ENCODE measurements around the gene PCDHB5. TPM values are rescaled to one million over a fixed set of nuclear protein-coding genes. Genes with fewer than 3 reads are reported as not detected.
"Not testable (repeated sequence)": the region's sequence is repeated elsewhere in the genome, so short reads cannot be mapped to it uniquely, and the experiment has no call there.

The PCDHB5 gene
- total RNA-seq, 2 experiments from 2014 or later: not detected

DNA sequence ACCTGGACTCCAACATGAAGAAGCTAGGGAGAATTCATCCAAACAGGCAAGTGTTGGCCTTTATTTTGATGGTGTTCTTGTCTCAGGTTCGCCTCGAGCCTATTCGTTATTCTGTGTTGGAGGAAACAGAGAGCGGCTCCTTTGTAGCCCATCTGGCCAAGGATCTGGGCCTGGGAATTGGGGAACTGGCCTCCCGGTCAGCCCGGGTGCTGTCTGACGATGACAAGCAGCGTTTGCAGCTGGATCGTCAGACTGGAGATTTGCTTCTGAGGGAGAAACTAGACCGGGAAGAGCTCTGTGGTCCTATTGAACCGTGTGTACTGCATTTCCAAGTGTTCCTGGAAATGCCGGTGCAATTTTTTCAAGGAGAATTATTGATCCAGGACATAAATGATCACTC, 13.0 kb upstream of the PCDHB5 start:
- H3K36me3 Mint-ChIP-seq: peaks cover 3% of the 10 kb centered on the region
- ChIA-PET POLR2A (no interaction called here), CTCF (interaction anchor here (1.0 kb wide), 1 partner anchor 199 kb away, joined by 3 read pairs; the partner anchor contains the start of gene TAF7)
- no peak for DNase-seq
- intact Hi-C loops (cut with micrococcal nuclease): no loop called here
- no peak overlapping the region for H3K4me3 Mint-ChIP-seq
- no peaks in the 10 kb centered on the region for H3K4me1 Mint-ChIP-seq (ENCODE audit: low read depth)
- peaks cover 7% of the 10 kb centered on the region for H3K27me3 Mint-ChIP-seq
- no peak overlapping the region for H3K27ac Mint-ChIP-seq
- peaks cover 9% of the 10 kb centered on the region for H3K9me3 Mint-ChIP-seq

- H3K9me3 Mint-ChIP-seq; H3K4me1 Mint-ChIP-seq (ENCODE audit: low read depth); intact Hi-C loops (cut with micrococcal nuclease); H3K4me3 Mint-ChIP-seq; CTCF ChIA-PET; DNase-seq; H3K36me3 Mint-ChIP-seq; H3K27me3 Mint-ChIP-seq; POLR2A ChIA-PET; H3K27ac Mint-ChIP-seq: not testable (repeated sequence)
These were observed 11.4 kb upstream of the PCDHB5 start for GRCh38 chr5:141123396-141124135.

GRCh38 chr5:141127305-141127704, 7.7 kb upstream of the PCDHB5 start:
- Mint-ChIP-seq H3K4me3 (no peak overlapping the region), H3K9me3 (peaks cover 9% of the 10 kb centered on the region), H3K36me3 (peaks cover 3% of the 10 kb centered on the region), H3K27me3 (peaks cover 10% of the 10 kb centered on the region), H3K4me1 (ENCODE audit: low read depth) (no peaks in the 10 kb centered on the region), H3K27ac (no peak overlapping the region)
- intact Hi-C loops (cut with micrococcal nuclease): no loop called here
- POLR2A ChIA-PET: no interaction called here
- DNase-seq: no peak
- CTCF ChIA-PET: interaction anchor here (1.2 kb wide), 1 partner anchor 12 kb away, joined by 3 read pairs; no protein-coding TSS in a partner anchor

DNA sequence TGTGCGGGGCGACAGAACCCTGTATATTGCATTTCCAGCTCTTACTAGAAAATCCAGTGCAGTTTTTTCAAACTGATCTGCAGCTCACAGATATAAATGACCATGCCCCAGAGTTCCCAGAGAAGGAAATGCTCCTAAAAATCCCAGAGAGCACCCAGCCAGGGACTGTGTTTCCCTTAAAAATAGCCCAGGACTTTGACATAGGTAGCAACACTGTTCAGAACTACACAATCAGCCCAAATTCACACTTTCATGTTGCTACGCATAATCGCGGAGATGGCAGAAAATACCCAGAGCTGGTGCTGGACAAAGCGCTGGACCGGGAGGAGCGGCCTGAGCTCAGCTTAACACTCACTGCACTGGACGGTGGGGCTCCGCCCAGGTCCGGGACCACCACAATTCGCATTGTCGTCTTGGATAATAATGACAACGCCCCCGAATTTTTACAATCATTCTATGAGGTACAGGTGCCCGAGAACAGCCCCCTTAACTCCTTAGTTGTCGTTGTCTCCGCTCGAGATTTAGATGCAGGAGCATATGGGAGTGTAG, 786 bp downstream of the PCDHB5 start:
- CTCF ChIA-PET: interaction anchor here (1.1 to 1.3 kb wide), 2 partner anchors 41 to 50 kb away, joined by 3 read pairs; no protein-coding TSS in a partner anchor

GRCh38 chr5:141137346-141137745, 2.3 kb downstream of the PCDHB5 start:
- POLR2A ChIA-PET, CTCF ChIA-PET: not testable (repeated sequence)

More for the DNA sequence above, 786 bp downstream of the PCDHB5 start:
- Mint-ChIP-seq H3K27me3 (peaks cover 7% of the 10 kb centered on the region), H3K27ac (no peak overlapping the region), H3K4me1 (ENCODE audit: low read depth) (peaks cover 6% of the 10 kb centered on the region), H3K4me3 (no peak overlapping the region), H3K9me3 (peaks cover 41% of the 10 kb centered on the region), H3K36me3 (peaks cover 5% of the 10 kb centered on the region)
- intact Hi-C loops (cut with micrococcal nuclease): no loop called here
- POLR2A ChIA-PET: no interaction called here
- no peak for DNase-seq

DNA sequence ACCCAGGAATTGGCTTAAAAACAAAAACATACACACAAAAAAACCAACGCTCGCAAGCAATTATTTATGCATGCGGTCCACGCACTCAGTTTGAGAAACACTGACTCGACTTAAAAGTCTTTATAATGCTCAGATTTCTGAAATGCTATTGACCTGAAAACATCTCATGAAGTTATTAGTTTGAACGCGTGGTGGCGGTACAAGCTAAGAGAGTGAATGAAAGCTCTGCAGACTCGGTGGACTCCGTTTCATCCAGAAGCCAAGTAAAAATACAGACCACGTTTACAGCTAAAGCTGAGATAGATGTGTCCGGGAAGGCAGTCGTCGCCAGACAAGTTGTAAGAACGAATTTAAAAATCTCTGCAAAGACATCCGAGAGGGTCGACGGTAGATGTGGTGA, 14.8 kb downstream of the PCDHB5 start, which contains the start of gene PCDHB6:
PCDHB6 (plus strand) TSS at position 246 of the 400 bp plus-strand sequence. CDS start 201 bp downstream, outside the sequence.
- H3K4me1 Mint-ChIP-seq (ENCODE audit: low read depth): no peaks in the 10 kb centered on the region
- intact Hi-C loops (cut with micrococcal nuclease): no loop called here
- H3K27ac Mint-ChIP-seq: no peak within 1 kb of the TSS
- DNase-seq: no peak
- peaks cover 27% of the 10 kb centered on the region for H3K27me3 Mint-ChIP-seq
- ChIA-PET CTCF (no interaction called here), POLR2A (no interaction called here)
- no peak within 1 kb of the TSS for H3K4me3 Mint-ChIP-seq
- H3K36me3 Mint-ChIP-seq: peaks cover 9% of the 10 kb centered on the region
- H3K9me3 Mint-ChIP-seq: peaks cover 19% of the 10 kb centered on the region

More at GRCh38 chr5:141137346-141137745, 2.3 kb downstream of the PCDHB5 start:
- H3K4me1 Mint-ChIP-seq (ENCODE audit: low read depth); DNase-seq; H3K27ac Mint-ChIP-seq; H3K27me3 Mint-ChIP-seq; H3K4me3 Mint-ChIP-seq; H3K36me3 Mint-ChIP-seq; intact Hi-C loops (cut with micrococcal nuclease): not testable (repeated sequence)
- H3K9me3 Mint-ChIP-seq: peaks cover 41% of the 10 kb centered on the region

DNA sequence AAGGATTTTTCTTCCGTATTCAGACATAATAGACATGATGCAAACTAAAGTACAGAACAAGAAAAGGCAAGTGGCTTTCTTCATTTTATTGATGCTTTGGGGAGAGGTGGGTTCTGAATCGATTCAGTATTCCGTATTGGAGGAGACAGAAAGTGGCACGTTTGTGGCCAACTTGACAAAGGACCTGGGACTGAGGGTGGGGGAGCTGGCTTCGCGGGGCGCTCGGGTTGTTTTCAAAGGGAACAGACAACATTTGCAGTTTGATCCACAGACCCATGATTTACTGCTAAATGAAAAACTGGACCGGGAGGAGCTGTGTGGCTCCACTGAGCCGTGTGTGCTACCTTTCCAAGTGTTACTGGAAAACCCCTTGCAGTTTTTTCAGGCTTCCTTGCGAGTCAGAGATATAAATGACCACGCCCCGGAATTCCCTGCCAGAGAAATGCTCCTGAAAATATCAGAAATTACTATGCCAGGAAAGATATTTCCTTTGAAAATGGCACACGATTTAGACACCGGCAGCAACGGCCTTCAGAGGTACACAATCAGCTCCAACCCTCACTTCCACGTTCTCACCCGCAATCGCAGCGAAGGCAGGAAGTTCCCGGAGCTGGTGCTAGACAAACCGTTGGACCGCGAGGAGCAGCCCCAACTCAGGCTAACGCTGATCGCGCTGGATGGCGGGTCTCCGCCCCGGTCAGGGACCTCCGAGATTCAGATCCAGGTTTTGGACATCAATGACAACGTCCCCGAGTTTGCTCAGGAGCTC, 15.4 kb downstream of the PCDHB5 start:
- no peak overlapping the region for H3K4me3 Mint-ChIP-seq

GRCh38 chr5:141150993-141151325, 16.0 kb downstream of the PCDHB5 start:
- ChIA-PET POLR2A (no interaction called here), CTCF (interaction anchor here (0.6 kb wide), 1 partner anchor 170 kb away, joined by 3 read pairs; the partner anchor contains the start of gene TAF7)
- Mint-ChIP-seq H3K4me1 (ENCODE audit: low read depth) (no peaks in the 10 kb centered on the region), H3K9me3 (peaks cover 19% of the 10 kb centered on the region), H3K27ac (no peak overlapping the region), H3K27me3 (peaks cover 27% of the 10 kb centered on the region), H3K4me3 (no peak overlapping the region), H3K36me3 (peaks cover 9% of the 10 kb centered on the region)
- intact Hi-C loops (cut with micrococcal nuclease): no loop called here
- DNase-seq: no peak

More for the DNA sequence above, 15.4 kb downstream of the PCDHB5 start:
- H3K27ac Mint-ChIP-seq: no peak overlapping the region
- intact Hi-C loops (cut with micrococcal nuclease): no loop called here
- H3K27me3 Mint-ChIP-seq: peaks cover 27% of the 10 kb centered on the region
- H3K9me3 Mint-ChIP-seq: peaks cover 19% of the 10 kb centered on the region
- ChIA-PET CTCF (interaction anchor here (0.6 kb wide), 1 partner anchor 170 kb away, joined by 3 read pairs; the partner anchor contains the start of gene TAF7), POLR2A (no interaction called here)
- no peak for DNase-seq
- no peaks in the 10 kb centered on the region for H3K4me1 Mint-ChIP-seq (ENCODE audit: low read depth)
- H3K36me3 Mint-ChIP-seq: peaks cover 9% of the 10 kb centered on the region

DNA sequence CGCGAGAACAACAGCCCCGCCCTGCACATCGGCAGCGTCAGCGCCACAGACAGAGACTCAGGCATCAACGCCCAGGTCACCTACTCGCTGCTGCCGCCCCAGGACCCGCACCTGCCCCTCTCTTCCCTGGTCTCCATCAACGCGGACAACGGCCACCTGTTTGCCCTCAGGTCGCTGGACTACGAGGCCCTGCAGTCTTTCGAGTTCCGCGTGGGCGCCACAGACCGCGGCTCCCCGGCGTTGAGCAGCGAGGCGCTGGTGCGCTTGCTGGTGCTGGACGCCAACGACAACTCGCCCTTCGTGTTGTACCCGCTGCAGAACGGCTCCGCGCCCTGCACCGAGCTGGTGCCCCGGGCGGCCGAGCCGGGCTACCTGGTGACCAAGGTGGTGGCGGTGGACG, 16.6 kb downstream of the PCDHB5 start:
- peaks cover 34% of the 10 kb centered on the region for H3K27me3 Mint-ChIP-seq
- POLR2A ChIA-PET; DNase-seq; intact Hi-C loops (cut with micrococcal nuclease); H3K27ac Mint-ChIP-seq; H3K4me3 Mint-ChIP-seq; H3K4me1 Mint-ChIP-seq (ENCODE audit: low read depth): not testable (repeated sequence)
- H3K9me3 Mint-ChIP-seq: peaks cover 19% of the 10 kb centered on the region
- peaks cover 10% of the 10 kb centered on the region for H3K36me3 Mint-ChIP-seq
- CTCF ChIA-PET: interaction anchor here (0.6 kb wide), 1 partner anchor 287 kb away, joined by 3 read pairs; no protein-coding TSS in a partner anchor

DNA sequence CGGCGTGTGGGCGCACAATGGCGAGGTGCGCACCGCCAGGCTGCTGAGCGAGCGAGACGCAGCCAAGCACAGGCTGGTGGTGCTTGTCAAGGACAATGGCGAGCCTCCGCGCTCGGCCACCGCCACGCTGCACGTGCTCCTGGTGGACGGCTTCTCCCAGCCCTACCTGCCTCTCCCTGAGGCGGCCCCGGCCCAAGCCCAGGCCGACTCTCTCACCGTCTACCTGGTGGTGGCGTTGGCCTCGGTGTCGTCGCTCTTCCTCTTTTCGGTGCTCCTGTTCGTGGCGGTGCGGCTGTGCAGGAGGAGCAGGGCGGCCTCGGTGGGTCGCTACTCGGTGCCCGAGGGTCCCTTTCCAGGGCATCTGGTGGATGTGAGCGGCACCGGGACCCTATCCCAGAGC, 17.1 kb downstream of the PCDHB5 start:
- CTCF ChIA-PET: interaction anchor here (0.6 kb wide), 1 partner anchor 288 kb away, joined by 3 read pairs; no protein-coding TSS in a partner anchor
- DNase-seq; intact Hi-C loops (cut with micrococcal nuclease); H3K27ac Mint-ChIP-seq; H3K4me1 Mint-ChIP-seq (ENCODE audit: low read depth); H3K4me3 Mint-ChIP-seq; POLR2A ChIA-PET: not testable (repeated sequence)
- peaks cover 39% of the 10 kb centered on the region for H3K27me3 Mint-ChIP-seq
- peaks cover 12% of the 10 kb centered on the region for H3K36me3 Mint-ChIP-seq
- peaks cover 21% of the 10 kb centered on the region for H3K9me3 Mint-ChIP-seq

DNA sequence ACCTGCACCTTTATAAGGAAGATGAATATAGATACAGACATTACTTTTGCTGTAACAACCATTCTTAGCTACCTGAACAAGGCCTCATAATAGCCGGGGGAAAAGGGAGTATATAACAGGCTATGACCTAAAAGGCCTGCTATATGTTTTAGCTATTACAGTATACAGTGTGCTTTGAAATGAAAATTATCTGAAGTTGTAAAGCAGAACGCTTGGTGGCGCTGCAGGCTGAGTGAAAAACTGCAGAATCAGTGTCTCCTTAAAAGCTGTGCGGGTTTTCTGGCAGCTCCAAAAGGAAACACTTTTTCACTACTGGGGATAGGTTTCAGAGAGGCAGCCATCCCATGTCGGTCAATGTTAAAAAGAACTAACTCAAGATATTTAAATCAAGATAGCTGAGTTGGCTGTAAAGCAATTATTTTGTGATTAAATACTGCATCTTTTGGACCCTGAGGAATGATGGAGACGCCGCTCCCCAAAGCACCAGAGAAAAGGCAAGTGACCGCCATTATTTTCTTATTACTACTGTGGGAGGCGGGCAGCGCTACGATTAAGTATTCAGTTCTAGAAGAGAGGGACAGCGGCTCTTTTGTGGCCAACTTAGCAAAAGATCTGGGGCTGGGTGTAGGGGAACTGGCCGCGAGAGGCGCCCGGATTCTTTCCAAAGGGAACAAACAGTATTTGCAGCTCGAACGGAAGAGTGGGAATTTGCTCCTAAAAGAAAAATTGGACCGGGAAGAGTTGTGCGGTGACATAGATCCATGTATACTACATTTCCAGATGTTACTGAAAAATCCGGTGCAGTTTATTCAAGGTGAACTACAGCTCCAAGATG, 20.8 kb downstream of the PCDHB5 start:
- no peak overlapping the region for H3K27ac Mint-ChIP-seq
- DNase-seq: no peak
- peaks cover 23% of the 10 kb centered on the region for H3K9me3 Mint-ChIP-seq
- peaks cover 10% of the 10 kb centered on the region for H3K36me3 Mint-ChIP-seq
- intact Hi-C loops (cut with micrococcal nuclease): no loop called here
- H3K4me3 Mint-ChIP-seq: no peak overlapping the region
- POLR2A ChIA-PET: no interaction called here
- H3K4me1 Mint-ChIP-seq (ENCODE audit: low read depth): no peaks in the 10 kb centered on the region
- peaks cover 34% of the 10 kb centered on the region for H3K27me3 Mint-ChIP-seq
- CTCF ChIA-PET: no interaction called here

Measured in activated CD4-positive, alpha-beta memory T cell treated with anti-CD3 and anti-CD28 coated beads for 36 hours (primary cell).